Activated CD8-positive, alpha-beta T cell treated with anti-CD3 and anti-CD28 coated beads, Interleukin-2, amount 10 ng/mL, durations not matched to agents 7 days and 5 days (primary cell): Measurements from ENCODE around the gene PBXIP1. TPM values are rescaled to one million over a fixed set of nuclear protein-coding genes. Genes with fewer than 3 reads are reported as not detected.

Source experiments
- ATAC-seq: fragments of 150-1000 bp; cut with Tn5 transposase; one replicate; pipeline ENCODE4 v1.10.0; 2021; ENCODE audit warnings: moderate library complexity
- CTCF ChIA-PET: fragments of 350-600 bp; sonication (Branson Sonifier 250); formaldehyde crosslinking; loops from one replicate; lab custom pipeline; 2021; ENCODE audit warnings: antibody characterized with exemption; lab: Charles Lee
- POLR2A ChIA-PET: fragments of 350-600 bp; sonication (Branson Sonifier 250); formaldehyde crosslinking; loops from one replicate; lab custom pipeline; 2021; ENCODE audit warnings: antibody characterized with exemption; lab: Charles Lee
- DNase-seq: peaks from one replicate; pipeline ENCODE4 v3.0.0-alpha.2; 2020
- H3K27ac Mint-ChIP-seq: one replicate; pipeline ENCODE4 v1.8.0; 2021; ENCODE audit warnings: mild to moderate bottlenecking, mixed read lengths
- H3K27me3 Mint-ChIP-seq: one replicate; pipeline ENCODE4 v1.8.0; 2021; ENCODE audit warnings: low read depth, mixed read lengths
- H3K36me3 Mint-ChIP-seq: one replicate; pipeline ENCODE4 v1.8.0; 2021; ENCODE audit warnings: low read depth, mixed read lengths
- H3K4me1 Mint-ChIP-seq: one replicate; pipeline ENCODE4 v1.8.0; 2021; ENCODE audit warnings: low read depth, mixed read lengths
- H3K4me3 Mint-ChIP-seq: one replicate; pipeline ENCODE4 v1.8.0; 2021; ENCODE audit warnings: mild to moderate bottlenecking, mixed read lengths
- H3K9me3 Mint-ChIP-seq: one replicate; pipeline ENCODE4 v1.8.0; 2022; ENCODE audit warnings: mixed read lengths; ENCODE audit not compliant: insufficient read depth
- total RNA-seq, 2 experiments: library from RNA; stranded (reverse); gene quantifications; one replicate each; pipeline ENCODE4 v1.2.3, GENCODE V29; 2021

PBXIP1 gene
- 10 to 100 TPM; 44.5 to 48.2 TPM for total RNA-seq

DNA sequence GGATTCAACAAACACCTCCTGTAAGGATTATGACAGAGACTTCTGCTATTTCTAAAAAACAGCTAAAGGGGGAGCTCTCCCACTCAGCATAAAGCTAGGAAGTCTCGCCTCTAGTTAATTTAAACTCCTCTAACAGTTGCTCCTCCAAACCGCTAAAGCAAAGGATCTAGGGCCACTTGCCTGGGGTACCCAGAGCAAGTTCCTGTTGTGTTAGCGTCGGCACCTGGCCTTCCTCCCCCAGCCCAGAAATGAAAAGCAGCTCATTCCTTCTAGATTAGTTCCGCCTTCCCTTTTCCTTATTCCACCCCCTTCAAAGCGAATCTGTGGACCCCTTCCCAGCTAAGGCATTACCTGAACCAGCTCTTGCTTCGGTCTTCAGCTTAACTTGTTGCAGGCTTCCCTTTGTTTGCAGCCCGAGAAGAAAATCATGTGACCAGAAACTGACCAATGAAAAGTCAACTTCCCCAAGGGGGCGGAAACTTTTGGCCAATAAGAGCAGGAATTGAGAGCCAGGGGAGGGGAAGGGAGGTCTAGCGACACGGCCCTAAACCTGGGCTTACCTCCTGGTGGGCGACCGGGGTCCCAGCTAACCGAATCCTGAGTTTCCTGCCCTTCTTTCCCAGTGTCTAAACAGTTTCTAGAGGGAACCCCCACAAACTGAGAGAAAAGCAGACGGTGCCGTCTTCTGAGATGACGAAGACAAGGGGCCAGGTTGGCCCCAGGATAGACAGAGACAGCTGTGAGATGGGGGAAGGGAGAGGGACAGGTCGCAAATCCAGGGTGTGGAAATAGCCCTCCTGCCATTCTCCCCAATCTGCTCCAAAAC lies at the start of gene PBXIP1:
Gene PBXIP1 (minus strand): TSS at position 382 of the 826 bp plus-strand sequence. CDS start 2,378 bp downstream, outside the sequence.
- peaks cover 36% of the 10 kb centered on the region for H3K36me3 Mint-ChIP-seq

GRCh38 chr1:155005076-155006011 lies 49.4 kb upstream of the PBXIP1 start:
- Mint-ChIP-seq H3K9me3 (no peaks in the 10 kb centered on the region), H3K27ac (peak overlapping the region; percentile 95), H3K36me3 (peaks cover 7% of the 10 kb centered on the region), H3K4me3 (peak overlapping the region; percentile 22), H3K27me3 (no peaks in the 10 kb centered on the region), H3K4me1 (peaks cover 63% of the 10 kb centered on the region)
- ATAC-seq: no peak
- DNase-seq: no peak
- CTCF ChIA-PET: interaction anchor here (0.9 to 3.1 kb wide), 3 partner anchors 12 to 202 kb away, joined by 3 to 38 read pairs (median 4); no protein-coding TSS in a partner anchor
- POLR2A ChIA-PET: interaction anchor here (1.8 to 2.1 kb wide), 2 partner anchors 11 to 30 kb away, joined by 4 to 8 read pairs; partner anchors contain the start of gene CKS1B

More for the DNA sequence above, at the start of gene PBXIP1:
- Mint-ChIP-seq H3K9me3 (no peaks in the 10 kb centered on the region), H3K4me1 (peaks cover 80% of the 10 kb centered on the region), H3K27ac (peak within 1 kb of the TSS; percentile 96), H3K4me3 (peak within 1 kb of the TSS; percentile 91), H3K27me3 (no peaks in the 10 kb centered on the region)
- peak; percentile 91 for DNase-seq
- ATAC-seq: peak; percentile 47
- CTCF ChIA-PET: interaction anchor here (0.7 to 6.1 kb wide), 21 partner anchors 13 to 396 kb away, joined by 3 to 51 read pairs (median 5); partner anchors contain the start of genes ADAM15, CKS1B, LENEP and SHC1
- POLR2A ChIA-PET: interaction anchor here (1.0 to 6.2 kb wide), 13 partner anchors 10 to 346 kb away, joined by 3 to 77 read pairs (median 6); partner anchors contain the start of genes ADAM15, CKS1B, FLAD1 and PMVK

- Mint-ChIP-seq H3K27me3 (no peaks in the 10 kb centered on the region), H3K36me3 (peaks cover 7% of the 10 kb centered on the region), H3K27ac (peak overlapping the region; percentile 85), H3K4me3 (peak overlapping the region; percentile 93), H3K9me3 (no peaks in the 10 kb centered on the region), H3K4me1 (peaks cover 63% of the 10 kb centered on the region)
- ChIA-PET CTCF (interaction anchor here (1.4 kb wide), 1 partner anchor 13 kb away, joined by 9 read pairs; no protein-coding TSS in a partner anchor), POLR2A (interaction anchor here (2.1 kb wide), 1 partner anchor 29 kb away, joined by 8 read pairs; the partner anchor contains the start of gene CKS1B)
- no peak for ATAC-seq
- DNase-seq: no peak
These were observed 48.6 kb upstream of the PBXIP1 start for GRCh38 chr1:155004352-155005075.

DNA sequence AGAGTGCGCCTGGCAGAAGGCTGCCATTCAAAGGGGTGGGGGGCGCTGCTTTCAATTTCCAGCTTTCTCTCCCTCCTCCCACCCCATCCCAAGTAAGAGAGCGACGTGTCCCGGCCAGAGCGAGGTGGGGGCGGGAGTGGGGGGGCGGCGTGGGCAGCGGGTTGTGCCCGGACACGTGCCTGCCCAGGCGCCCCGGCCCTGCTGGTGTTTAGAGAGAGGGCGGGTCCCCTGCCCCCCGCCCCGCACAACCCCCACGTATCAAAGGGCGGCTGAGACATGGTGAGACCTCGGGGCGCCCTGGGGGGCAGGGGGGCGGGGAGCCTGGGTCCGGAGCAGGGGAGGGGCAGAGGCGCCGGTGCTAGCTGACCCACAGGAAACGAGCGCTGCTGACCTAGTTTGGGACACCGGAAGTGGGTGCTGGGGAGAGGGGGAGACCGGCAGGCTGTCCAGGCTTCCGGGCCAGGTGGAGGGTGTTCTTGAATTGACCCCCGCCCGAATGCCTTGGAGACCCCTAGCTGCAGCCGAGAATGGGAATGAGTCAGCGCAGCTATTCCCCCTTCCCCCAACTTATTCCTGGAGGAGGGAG lies 48.0 kb upstream of the PBXIP1 start:
- ChIA-PET CTCF (interaction anchor here (1.0 to 1.4 kb wide), 2 partner anchors 13 to 27 kb away, joined by 3 to 9 read pairs; no protein-coding TSS in a partner anchor), POLR2A (interaction anchor here (1.8 to 2.1 kb wide), 2 partner anchors 21 to 29 kb away, joined by 6 to 8 read pairs; partner anchors contain the start of genes CKS1B and FLAD1)
- H3K9me3 Mint-ChIP-seq: no peaks in the 10 kb centered on the region
- peak overlapping the region; percentile 93 for H3K4me3 Mint-ChIP-seq
- no peak for DNase-seq
- H3K4me1 Mint-ChIP-seq: peaks cover 62% of the 10 kb centered on the region
- no peak for ATAC-seq
- H3K27ac Mint-ChIP-seq: peak overlapping the region; percentile 87
- H3K27me3 Mint-ChIP-seq: no peaks in the 10 kb centered on the region
- H3K36me3 Mint-ChIP-seq: peaks cover 7% of the 10 kb centered on the region

DNA sequence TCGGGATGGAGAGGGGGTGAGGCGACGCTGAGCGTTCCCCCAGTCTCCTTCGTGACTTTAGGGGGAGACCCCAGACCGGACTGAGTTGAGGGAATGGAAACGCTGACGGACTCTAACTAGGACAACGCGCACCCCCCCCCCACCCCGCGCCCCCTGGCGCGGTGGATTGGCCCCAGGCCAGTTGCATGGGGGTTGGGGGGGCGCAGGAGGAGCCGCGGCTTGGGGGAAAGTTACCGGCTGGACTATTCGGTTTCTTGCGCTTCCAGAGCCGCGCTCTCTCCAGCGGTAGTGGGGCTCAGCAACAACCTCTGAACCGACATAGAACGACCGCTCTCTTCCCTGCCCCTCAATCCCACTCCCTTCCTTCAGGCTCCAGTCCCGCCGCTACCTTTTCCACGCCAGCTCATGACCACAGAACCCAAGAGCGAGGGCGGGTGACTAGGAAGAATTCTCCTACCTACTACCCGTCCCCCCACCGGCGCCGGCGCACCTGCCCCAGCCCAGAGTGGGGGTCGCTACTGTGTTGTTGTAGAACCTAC lies 47.4 kb upstream of the PBXIP1 start:
- Mint-ChIP-seq H3K4me3 (peak overlapping the region; percentile 93), H3K4me1 (peaks cover 61% of the 10 kb centered on the region)

GRCh38 chr1:155002464-155003226 lies 46.7 kb upstream of the PBXIP1 start, which contains the start of gene ZBTB7B:
TSS of gene ZBTB7B (plus strand) at chr1:155002802. CDS start at chr1:155014661, 11,859 bp downstream.
- Mint-ChIP-seq H3K27ac (peak within 1 kb of the TSS; percentile 97), H3K27me3 (no peaks in the 10 kb centered on the region), H3K4me3 (peak within 1 kb of the TSS; percentile 93), H3K4me1 (peaks cover 62% of the 10 kb centered on the region), H3K9me3 (no peaks in the 10 kb centered on the region), H3K36me3 (peaks cover 7% of the 10 kb centered on the region)
- ChIA-PET CTCF (interaction anchor here (4.2 to 7.9 kb wide), 3 partner anchors 15 to 59 kb away, joined by 18 to 139 read pairs (median 71); partner anchors contain the start of gene FLAD1), POLR2A (interaction anchor here (0.6 to 2.1 kb wide), 3 partner anchors 20 to 72 kb away, joined by 3 to 8 read pairs (median 6); partner anchors contain the start of genes CKS1B and FLAD1)
- peak; percentile 0 for ATAC-seq
- no peak for DNase-seq

More for the DNA sequence above, 47.4 kb upstream of the PBXIP1 start:
- no peaks in the 10 kb centered on the region for H3K9me3 Mint-ChIP-seq
- H3K27me3 Mint-ChIP-seq: no peaks in the 10 kb centered on the region
- DNase-seq (no peak), ATAC-seq (no peak)
- CTCF ChIA-PET: interaction anchor here (1.0 to 7.9 kb wide), 3 partner anchors 14 to 27 kb away, joined by 3 to 139 read pairs (median 9); partner anchors contain the start of gene FLAD1
- peaks cover 7% of the 10 kb centered on the region for H3K36me3 Mint-ChIP-seq
- peak overlapping the region; percentile 87 for H3K27ac Mint-ChIP-seq
- POLR2A ChIA-PET: interaction anchor here (0.6 to 2.1 kb wide), 3 partner anchors 20 to 72 kb away, joined by 3 to 8 read pairs (median 6); partner anchors contain the start of genes CKS1B and FLAD1

DNA sequence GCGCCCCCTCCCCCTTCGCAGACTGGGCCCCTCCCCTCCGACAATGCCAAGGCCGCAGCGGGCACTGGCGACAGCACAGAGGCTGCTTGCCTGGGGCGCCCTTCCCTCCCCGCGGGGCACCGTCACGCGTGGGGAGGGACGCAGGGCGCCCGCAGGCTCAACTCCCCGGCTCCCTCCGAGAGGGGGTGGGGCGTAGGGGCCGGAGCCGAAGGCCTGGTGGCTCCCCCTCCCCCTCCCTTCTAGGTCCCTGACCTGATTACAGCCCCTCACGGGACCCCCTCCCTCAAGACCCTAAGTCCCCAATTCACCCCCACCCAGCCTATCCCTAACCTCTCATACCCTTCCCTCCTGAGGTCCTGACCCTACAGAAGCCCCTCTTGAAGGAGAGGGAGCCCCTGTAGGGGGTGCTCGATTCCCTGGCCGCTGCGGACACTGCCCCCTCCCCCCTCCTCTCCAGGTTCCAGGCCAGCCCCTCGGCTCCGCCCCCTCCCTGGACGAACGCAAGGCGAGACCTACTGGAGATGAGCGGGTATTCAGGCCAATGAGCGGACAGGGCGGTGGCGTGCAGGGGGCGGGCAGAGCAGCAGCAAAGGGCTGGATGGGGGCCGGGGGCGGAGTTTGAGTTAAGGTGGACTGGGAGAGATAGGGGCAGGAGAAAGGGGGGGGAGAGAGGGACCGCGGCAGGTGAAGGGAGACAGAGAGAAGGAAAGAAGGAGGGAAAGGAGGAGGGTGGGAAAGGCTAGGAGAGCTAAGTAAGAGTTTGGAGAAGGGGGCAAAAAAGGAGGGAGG lies 46.0 kb upstream of the PBXIP1 start:
- ATAC-seq: peak; percentile 76
- CTCF ChIA-PET: interaction anchor here (0.9 to 7.9 kb wide), 8 partner anchors 11 to 1343 kb away, joined by 3 to 139 read pairs (median 18); partner anchors contain the start of genes FLAD1, PBXIP1 and PYGO2
- Mint-ChIP-seq H3K4me1 (peaks cover 62% of the 10 kb centered on the region), H3K27ac (peak overlapping the region; percentile 97), H3K9me3 (no peaks in the 10 kb centered on the region), H3K27me3 (no peaks in the 10 kb centered on the region), H3K36me3 (peaks cover 7% of the 10 kb centered on the region), H3K4me3 (peak overlapping the region; percentile 86)
- peak; percentile 100 for DNase-seq
- POLR2A ChIA-PET: interaction anchor here (0.7 to 1.8 kb wide), 3 partner anchors 9 to 46 kb away, joined by 4 to 6 read pairs (median 4); partner anchors contain the start of genes FLAD1 and PBXIP1

- ATAC-seq (no peak), DNase-seq (no peak)
- Mint-ChIP-seq H3K27ac (peak overlapping the region; percentile 79), H3K4me3 (peak overlapping the region; percentile 86), H3K27me3 (no peaks in the 10 kb centered on the region), H3K9me3 (no peaks in the 10 kb centered on the region), H3K36me3 (peaks cover 6% of the 10 kb centered on the region), H3K4me1 (peaks cover 57% of the 10 kb centered on the region)
- ChIA-PET CTCF (interaction anchor here (0.9 to 7.9 kb wide), 8 partner anchors 11 to 1342 kb away, joined by 3 to 139 read pairs (median 18); partner anchors contain the start of genes FLAD1, PBXIP1 and PYGO2), POLR2A (interaction anchor here (0.7 to 1.2 kb wide), 3 partner anchors 9 to 65 kb away, joined by 4 read pairs; partner anchors contain the start of genes PBXIP1 and PMVK)
These were observed 45.5 kb upstream of the PBXIP1 start for GRCh38 chr1:155001425-155001674.
